Neutrophil (primary cell): ENCODE measurements around the gene DIDO1.

ENCODE experiments used
- H3K27ac ChIP-seq: fragments of 200-600 bp; sonication (generic); 2 replicates; pipeline ENCODE4 v1.5.1; 2016; ENCODE audit warnings: mild to moderate bottlenecking, moderate library complexity
- H3K27me3 ChIP-seq: fragments of 200-600 bp; sonication (generic); 2 replicates; pipeline ENCODE4 v1.6.0; 2016; ENCODE audit warnings: mild to moderate bottlenecking
- H3K36me3 ChIP-seq: fragments of 200-600 bp; sonication (generic); 2 replicates; pipeline ENCODE4 v1.5.1; 2017
- H3K4me1 ChIP-seq, 2 experiments: fragments of 200-600 bp in 1 of 2; sonication (generic) in 1 of 2; 1 replicate in 1 of 2; 2 replicates in 1 of 2; pipeline versions ENCODE4 v1.5.1 to v1.6.1; 2013 to 2016; ENCODE audit warnings: low read depth in 1 of 2, low read length in 1 of 2, mild to moderate bottlenecking in 1 of 2, moderate library complexity in 1 of 2; ENCODE audit not compliant: control insufficient read depth in 1 of 2, insufficient read depth in 1 of 2
- H3K4me3 ChIP-seq, 2 experiments: fragments of 200-600 bp in 1 of 2; sonication (generic) in 1 of 2; 1 replicate in 1 of 2; 2 replicates in 1 of 2; pipeline ENCODE4 v1.5.1; 2013 to 2016; ENCODE audit warnings: low read depth in 1 of 2, low read length in 1 of 2, mild to moderate bottlenecking in 1 of 2, moderate library complexity in 1 of 2
- H3K9me3 ChIP-seq: fragments of 200-600 bp; sonication (generic); 2 replicates; pipeline ENCODE4 v1.5.1; 2016
- CTCF ChIP-seq: fragments of 200-600 bp; sonication (generic); IDR thresholded peaks from 2 replicates; pipeline ENCODE4 v1.5.1; 2016; ENCODE audit warnings: antibody characterized with exemption

DIDO1 gene

GRCh38 chr20:62952373-62952967, 26.2 kb upstream of the DIDO1 start, which contains the start of gene SLC17A9:
SLC17A9 (plus strand) TSS chr20:62952709; CDS start chr20:62952831, 122 bp downstream.
- TF ChIP-seq CTCF, result no peak
- peaks cover 39% of the 10 kb centered on the region in 2 experiments for H3K4me1 ChIP-seq
- H3K27me3 ChIP-seq, result no peaks in the 10 kb centered on the region
- peak within 1 kb of the TSS; percentile 52 to 71 for H3K4me3 ChIP-seq
- H3K9me3 ChIP-seq, result no peaks in the 10 kb centered on the region
- peaks cover 33% of the 10 kb centered on the region for H3K36me3 ChIP-seq
- H3K27ac ChIP-seq, result peak within 1 kb of the TSS; percentile 63

- Histone ChIP-seq H3K4me1 (peaks cover 39% of the 10 kb centered on the region in 2 experiments), H3K9me3 (no peaks in the 10 kb centered on the region), H3K27me3 (no peaks in the 10 kb centered on the region), H3K27ac (peak overlapping the region; percentile 59), H3K4me3 (peak overlapping the region; percentile 52 to 71), H3K36me3 (peaks cover 38% of the 10 kb centered on the region)
- TF ChIP-seq CTCF, result no peak
Observed at GRCh38 chr20:62951896-62952372, 25.6 kb upstream of the DIDO1 start.

- Histone ChIP-seq H3K36me3 (peaks cover 44% of the 10 kb centered on the region), H3K27ac (peak overlapping the region; percentile 59), H3K9me3 (no peaks in the 10 kb centered on the region), H3K27me3 (no peaks in the 10 kb centered on the region), H3K4me1 (peaks cover 39% of the 10 kb centered on the region in 2 experiments), H3K4me3 (no peak overlapping the region)
- TF ChIP-seq CTCF, result no peak
Observed at GRCh38 chr20:62951143-62951895, 25.0 kb upstream of the DIDO1 start.

GRCh38 chr20:62950741-62951140, 24.4 kb upstream of the DIDO1 start:
- H3K27me3 ChIP-seq, result no peaks in the 10 kb centered on the region
- H3K4me3 ChIP-seq, result no peak overlapping the region
- H3K27ac ChIP-seq, result no peak overlapping the region
- no peak for TF ChIP-seq CTCF
- no peaks in the 10 kb centered on the region for H3K9me3 ChIP-seq
- H3K36me3 ChIP-seq, result peaks cover 50% of the 10 kb centered on the region
- H3K4me1 ChIP-seq, result peaks cover 39% of the 10 kb centered on the region in 2 experiments

- Histone ChIP-seq H3K27me3 (no peaks in the 10 kb centered on the region), H3K27ac (no peak overlapping the region), H3K4me1 (peaks cover 39% of the 10 kb centered on the region in 2 experiments), H3K9me3 (no peaks in the 10 kb centered on the region), H3K4me3 (no peak overlapping the region), H3K36me3 (peaks cover 58% of the 10 kb centered on the region)
- TF ChIP-seq CTCF, result no peak
Observed at GRCh38 chr20:62949962-62950361, 23.7 kb upstream of the DIDO1 start.
